Astrocyte (in vitro differentiated cells and primary cell): Measurements from ENCODE around the gene USP17L11.
"Not testable (repeated sequence)": the region's sequence is repeated elsewhere in the genome, so short reads cannot be mapped to it uniquely, and the experiment has no call there.

Source experiments
- CTCF ChIP-seq: IDR thresholded peaks from 2 replicates; pipeline ENCODE4 v1.5.1; 2011; ENCODE audit warnings: low read depth, mild to moderate bottlenecking, inconsistent platforms, low read length, moderate library complexity; ENCODE audit not compliant: insufficient read depth
- EZH2 ChIP-seq: IDR thresholded peaks from 2 replicates; pipeline ENCODE4 v1.6.1; 2012; ENCODE audit warnings: mild to moderate bottlenecking, low read length, inconsistent platforms; ENCODE audit not compliant: insufficient read depth

GRCh38 chr4:9224596-9224995 lies 9.4 kb downstream of the USP17L11 start, which contains the start of gene USP17L13:
- TF ChIP-seq CTCF, EZH2: not testable (repeated sequence)
